H54 (cell line): ENCODE measurements around the gene NBAS.

Experiments used
- DNase-seq: peaks from one replicate; pipeline ENCODE4 v3.0.0; 2011; ENCODE audit warnings: low spot score, mixed read lengths; ENCODE audit not compliant: insufficient read length
- FAIRE-seq: peaks from 3 replicates; lab custom pipeline; 2011; peaks lifted over from hg19 to GRCh38; lab: Jason Lieb, UNC
- POLR2A ChIP-seq: IDR thresholded peaks from 2 replicates; pipeline ENCODE4 v1.6.1; 2011; ENCODE audit warnings: low read depth, mild to moderate bottlenecking, low read length

The NBAS gene

DNA sequence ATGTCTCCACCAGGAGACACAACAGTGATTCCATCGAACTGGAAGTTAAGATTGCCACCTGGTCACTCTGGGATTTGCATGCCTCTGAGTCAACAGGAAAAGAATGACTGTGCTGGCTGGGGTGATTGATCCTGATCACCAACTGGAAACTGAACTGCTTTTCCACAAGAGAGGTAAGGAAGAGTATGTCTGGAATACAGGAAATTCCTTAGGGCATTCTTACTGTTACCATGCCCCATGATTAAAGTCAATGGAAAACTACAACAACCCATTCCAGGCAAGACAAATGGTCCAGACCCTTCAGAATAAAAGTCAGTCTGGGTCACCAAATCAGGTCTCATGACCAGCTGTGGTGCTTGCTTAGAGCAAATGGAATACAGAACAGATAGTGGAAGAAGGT, 18.5 kb upstream of the NBAS start:
- TF ChIP-seq POLR2A, result no peak
- DNase-seq, result no peak
- no peak for FAIRE-seq

DNA sequence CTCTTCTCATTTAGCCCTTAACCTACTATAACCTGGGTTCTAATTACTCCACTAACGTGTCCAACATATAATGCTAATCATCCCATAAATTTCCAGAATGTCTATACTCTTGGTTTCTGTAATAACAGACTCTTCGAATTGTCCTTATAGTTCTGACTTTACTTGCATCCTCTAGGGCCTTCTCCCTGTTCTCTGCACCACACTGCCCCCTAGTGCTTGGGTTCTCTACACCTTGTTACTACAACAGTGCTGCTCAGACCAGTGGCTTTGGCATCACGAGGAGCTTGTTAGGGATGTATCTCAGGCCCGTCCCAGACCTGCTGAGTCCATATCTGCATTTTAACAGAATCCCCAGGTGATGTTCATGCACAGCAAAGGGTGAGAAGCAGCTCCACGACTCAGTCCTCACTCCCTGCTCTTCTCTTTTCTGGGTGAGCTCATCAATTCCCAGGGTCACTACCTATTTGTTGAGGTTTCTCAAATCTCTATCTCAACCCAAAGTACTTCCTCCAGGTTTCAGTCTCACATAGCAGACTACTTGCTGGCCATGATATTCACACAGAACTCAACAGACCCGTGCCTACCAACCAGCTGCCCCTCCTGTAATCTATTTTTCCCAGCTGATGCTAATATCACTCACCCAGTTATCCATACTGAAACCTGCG, 16.1 kb upstream of the NBAS start:
- no peak for TF ChIP-seq POLR2A
- FAIRE-seq (peak; percentile 82), DNase-seq (peak; percentile 47)

DNA sequence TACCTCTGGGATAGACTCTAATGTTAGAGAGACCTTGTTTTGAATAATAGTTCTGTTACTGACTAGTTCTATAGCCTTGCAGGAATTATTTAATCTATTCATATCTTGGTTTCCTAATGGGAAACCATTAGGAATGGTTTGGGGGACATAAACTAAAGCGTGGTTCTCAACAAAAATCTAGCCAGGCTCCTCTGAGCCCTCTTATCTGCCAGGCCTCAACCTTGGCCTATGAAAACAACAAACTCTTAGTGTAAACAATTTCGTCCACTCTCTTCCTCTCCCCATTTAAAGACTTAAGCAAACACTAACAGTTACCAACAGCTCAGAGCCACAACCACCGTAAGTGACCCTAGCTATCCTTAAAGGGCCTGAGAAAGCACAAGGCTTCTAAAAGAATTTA, 10.6 kb upstream of the NBAS start:
- no peak for TF ChIP-seq POLR2A
- FAIRE-seq (no peak), DNase-seq (no peak)

DNA sequence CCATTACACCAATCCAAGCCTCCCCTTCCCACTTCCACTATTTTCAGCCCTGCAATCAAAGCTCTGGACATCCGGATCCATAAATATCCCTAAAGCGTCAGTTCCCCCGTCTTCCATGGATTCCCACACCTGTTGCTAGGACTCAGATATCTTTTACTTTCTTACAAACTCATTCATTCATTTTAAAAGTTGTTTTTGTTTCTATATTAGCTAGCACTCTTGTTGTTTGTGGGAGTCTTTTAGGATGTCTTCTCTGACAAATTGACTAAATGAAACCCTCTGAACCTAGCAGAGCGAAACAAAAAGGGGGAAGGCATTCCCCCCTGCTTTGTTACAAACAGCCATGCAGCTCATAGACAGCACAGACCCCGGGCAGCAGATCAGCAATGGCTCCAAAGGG, 9.0 kb upstream of the NBAS start:
- TF ChIP-seq POLR2A, result no peak
- no peak for FAIRE-seq
- DNase-seq, result no peak

DNA sequence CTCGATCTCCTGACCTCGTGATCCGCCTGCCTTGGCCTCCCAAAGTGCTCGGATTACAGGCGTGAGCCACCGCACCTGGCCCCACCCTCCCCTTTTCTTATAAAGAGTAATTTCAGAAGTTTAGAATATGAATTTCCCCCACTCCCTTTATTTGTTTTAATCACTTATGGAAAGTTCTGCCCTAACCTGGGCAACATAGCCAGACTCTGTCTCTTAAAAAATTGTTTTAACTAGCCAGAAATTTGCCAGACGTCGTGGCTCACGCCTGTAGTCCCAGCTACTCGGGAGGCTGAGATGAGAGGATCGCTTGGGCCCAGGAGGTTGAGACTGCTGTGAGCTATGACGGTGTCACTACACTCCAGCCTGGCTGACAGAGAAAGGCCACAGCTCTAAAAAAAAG, 7.7 kb upstream of the NBAS start:
- no peak for FAIRE-seq
- TF ChIP-seq POLR2A, result no peak

DNA sequence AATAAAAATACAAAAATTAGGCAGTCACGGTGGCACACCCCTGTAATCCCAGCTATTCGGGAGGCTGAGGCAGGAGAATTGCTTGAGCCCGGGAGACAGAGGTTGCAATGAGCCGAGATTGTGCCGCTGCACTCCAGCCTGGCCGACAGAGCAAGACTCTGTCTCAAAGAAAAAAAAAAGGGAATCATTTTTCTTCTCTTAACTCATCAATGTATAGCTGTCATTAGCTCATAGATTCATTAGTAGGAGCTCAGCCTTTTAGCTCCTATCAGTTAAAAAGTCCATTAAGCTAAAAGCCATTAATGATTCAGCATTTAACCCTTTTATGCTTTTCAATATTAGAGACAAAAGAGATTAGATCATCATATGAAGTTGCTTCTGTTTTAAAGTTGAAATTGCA, 5.8 kb upstream of the NBAS start:
- FAIRE-seq (no peak), DNase-seq (no peak)
- TF ChIP-seq POLR2A, result no peak

More for the DNA sequence above, 7.7 kb upstream of the NBAS start:
- DNase-seq, result no peak

DNA sequence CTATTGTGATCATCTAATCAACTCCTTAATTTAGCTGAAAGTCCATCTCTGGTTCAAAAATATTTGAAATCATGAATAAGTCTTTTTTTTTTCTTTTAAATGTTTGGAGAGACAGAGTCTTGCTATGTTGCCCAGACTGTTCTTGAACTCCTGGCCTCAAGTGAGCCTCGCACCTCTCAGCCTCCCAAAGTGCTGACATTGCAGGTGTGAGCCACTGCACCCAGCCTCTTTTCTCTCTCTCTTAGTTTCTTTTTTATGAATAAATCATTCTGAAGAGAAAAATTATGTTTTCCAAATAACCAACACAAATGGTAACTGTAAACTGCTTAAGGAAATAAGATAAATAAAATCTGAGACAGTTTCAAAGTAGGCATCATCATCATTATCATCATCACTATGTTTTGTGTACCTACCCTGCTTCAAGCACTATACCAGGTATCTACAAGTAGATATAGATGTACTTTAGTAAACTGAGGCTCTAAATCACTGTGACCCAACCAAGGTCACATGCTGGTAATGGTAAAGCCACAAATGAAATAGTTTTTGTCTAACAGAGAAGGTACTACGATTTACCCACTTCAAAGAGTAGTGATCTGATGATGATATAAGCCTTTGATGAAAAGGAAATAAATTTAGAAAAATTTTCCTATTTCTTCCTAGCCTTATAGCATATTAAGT, 5.0 kb upstream of the NBAS start:
- TF ChIP-seq POLR2A, result no peak
- FAIRE-seq, result no peak
- no peak for DNase-seq

DNA sequence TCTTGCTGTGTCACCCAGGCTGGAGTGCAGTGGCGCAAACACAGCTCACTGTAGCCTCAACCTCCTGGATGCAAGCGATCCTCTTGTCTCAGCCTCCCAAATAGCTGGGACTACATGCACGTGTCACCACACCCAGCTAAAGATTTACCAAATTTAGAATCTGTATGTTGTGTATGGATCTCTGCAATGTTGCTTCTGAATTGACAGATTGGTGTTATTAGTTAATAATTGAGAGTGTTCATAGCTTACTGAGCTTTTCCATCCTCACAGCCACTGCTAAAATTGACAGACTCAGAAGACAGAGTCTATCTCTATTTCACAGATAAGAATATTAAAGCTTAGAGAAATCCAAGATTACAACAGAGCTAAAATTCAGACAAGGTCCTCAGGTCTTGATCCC, 4.3 kb upstream of the NBAS start:
- FAIRE-seq (no peak), DNase-seq (no peak)
- TF ChIP-seq POLR2A, result no peak

DNA sequence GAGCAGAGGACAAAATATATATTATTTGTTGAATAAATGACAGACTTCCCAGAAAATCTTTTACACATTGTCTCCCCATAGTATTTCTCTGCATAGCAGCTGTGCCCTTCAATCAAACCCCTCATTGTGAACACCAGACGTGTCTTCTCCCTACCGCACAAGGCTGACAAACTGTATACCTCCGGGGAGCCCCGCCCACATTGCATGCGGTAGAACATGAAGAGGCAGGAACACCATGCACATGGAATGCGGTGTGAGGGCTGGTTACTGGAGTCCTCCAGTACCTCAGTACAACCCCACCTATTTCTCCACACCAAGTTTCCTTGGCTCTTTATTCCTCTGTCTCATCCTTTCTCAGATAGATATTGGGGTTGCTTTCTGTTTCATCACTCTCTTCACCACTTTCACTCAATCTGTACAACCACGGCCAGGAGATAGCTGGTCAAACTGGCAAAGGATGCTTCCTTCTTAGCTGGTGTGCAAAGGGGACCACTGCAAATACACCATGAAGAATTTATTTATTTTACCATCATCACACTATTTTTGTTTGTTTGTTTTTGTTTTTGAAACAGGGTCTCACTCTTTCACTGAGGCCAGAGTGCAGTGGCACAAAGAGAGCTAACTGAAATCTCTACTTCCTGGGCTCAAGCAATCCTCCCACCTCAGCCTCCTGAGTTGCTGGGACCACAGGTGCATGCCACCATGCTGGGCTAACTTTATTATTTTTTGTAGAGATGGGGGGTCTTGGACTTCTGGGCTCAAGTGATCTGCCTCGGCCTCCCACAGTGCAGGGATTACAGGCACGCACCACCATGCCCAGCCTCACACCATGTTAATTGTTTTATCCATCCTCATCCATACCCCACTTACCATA, 2.3 kb upstream of the NBAS start:
- FAIRE-seq (no peak), DNase-seq (no peak)
- no peak for TF ChIP-seq POLR2A

DNA sequence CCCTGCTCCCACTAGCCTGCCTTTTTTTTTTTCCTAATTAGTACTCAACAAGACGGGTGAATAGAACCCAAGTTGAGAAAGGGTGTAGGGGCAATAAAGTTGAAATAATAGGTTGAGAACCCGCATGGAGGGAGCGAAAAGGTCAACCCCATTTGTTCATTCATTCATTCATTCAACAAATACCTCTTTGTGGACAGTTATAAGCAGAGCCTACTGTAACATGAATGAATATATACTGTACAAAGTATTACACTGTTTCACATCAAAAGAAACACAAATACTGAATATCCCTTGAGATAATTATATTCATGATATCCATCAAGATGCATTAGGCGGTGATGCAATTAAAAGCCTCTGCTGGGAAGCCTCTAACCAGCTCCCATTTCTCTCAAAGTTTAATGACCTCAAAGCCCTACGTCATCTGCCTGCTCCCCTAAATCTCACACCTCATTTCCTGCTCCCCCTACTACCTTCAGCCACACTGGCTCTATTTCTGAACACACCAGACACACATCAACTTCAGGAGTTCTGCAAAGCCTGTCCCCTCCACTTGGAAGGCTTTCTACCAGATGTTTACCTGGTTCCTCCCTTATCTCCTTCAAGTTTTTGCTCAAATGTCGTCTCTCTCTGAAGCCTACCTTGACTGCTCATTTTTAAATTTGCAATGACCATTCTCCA, 1.4 kb upstream of the NBAS start:
- DNase-seq (no peak), FAIRE-seq (no peak)
- TF ChIP-seq POLR2A, result no peak

DNA sequence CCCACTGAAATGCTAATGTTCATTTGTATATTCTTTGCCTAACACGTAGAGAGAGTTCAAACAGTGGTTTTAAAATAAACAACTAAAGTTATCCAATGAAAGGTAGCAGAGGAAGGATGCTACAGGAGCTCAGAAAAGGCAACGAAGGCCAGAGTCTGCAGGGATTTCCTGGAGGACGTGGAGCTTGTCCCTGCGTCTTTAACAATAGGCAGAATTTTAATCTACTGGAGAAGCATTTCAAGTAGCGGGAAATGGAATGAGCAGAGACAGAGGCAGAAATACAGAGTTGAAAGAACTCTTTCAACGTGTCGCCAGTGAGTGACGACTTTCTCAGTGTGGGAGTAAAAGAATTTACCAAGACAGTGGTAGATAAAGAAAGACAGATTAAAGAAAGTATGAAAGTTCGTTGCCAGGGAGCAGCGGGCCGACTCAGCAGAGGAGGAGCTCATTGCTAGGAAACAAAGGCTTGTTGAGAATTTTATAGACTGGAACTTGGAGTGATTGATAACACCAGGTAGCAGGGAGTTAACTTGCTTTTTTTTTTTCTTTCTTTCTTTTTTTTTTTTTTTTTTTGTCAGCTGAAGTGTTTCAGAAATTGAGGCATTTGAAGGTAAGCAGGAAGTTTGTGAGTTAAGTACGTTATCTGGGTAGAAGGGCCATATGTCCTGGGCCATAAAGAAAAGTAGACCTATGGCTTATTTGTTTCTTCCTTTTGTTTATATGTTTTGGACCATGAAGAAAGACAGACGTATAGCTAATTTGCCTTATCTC, 625 bp upstream of the NBAS start:
- no peak for TF ChIP-seq POLR2A
- no peak for FAIRE-seq
- DNase-seq, result peak; percentile 12

DNA sequence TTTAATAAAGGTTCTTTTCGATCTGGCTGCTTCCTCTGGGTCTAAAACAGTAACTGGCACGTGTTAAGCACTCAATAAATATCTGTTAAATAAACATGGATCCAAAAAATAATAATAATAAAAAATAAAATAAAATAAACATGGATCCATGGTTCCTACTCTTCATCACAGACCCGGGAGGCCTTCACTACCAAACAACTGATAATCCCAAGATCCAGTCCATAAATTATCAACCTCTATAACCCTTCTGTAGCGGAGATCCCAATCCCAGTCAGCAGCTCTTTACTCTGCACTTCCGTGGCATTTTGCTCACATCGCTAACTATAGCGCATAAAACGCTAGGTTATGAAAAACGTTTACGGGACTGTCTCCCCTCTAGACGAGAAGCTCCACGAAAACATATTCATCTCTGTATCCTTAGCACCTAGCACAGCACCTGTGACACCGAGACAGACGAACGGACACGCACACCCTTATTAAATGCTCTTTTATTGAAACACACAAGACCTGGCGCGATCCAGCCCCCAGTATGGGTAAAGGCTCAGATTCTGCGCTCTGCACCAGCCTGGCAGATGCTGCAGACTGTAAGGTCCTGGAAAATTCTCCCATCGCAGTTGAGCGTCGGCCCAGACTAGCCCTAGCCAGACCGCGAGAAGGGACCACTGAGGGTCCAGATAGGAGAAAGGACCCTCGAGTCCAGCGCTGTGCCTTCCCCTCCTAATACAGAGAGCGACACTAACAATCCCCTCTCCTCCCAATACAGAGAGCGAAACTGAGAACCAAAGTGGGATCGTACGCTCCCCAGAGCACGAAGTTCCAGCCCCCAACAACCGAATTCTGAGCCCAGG, 770 bp downstream of the NBAS start:
- DNase-seq (peak; percentile 15), FAIRE-seq (peak; percentile 36)
- TF ChIP-seq POLR2A, result no peak
